KMS-11 (cell line): ENCODE data around the gene KRTAP20-3.

Experiments used
- H2AFZ ChIP-seq: fragments of 200-600 bp; sonication (generic); 2 replicates; pipeline ENCODE4 v1.6.1; 2016; ENCODE audit warnings: antibody characterized with exemption, mixed run types, low read depth
- H3K27ac ChIP-seq: fragments of 200-600 bp; sonication (generic); 2 replicates; pipeline ENCODE4 v1.6.1; 2016; ENCODE audit warnings: mild to moderate bottlenecking, mixed run types
- H3K27me3 ChIP-seq: fragments of 200-600 bp; sonication (generic); 2 replicates; pipeline ENCODE4 v1.6.1; 2017; ENCODE audit warnings: mild to moderate bottlenecking, low read depth, mixed run types, moderate library complexity; ENCODE audit not compliant: insufficient read depth
- H3K36me3 ChIP-seq: fragments of 200-600 bp; sonication (generic); 2 replicates; pipeline ENCODE4 v1.6.1; 2017; ENCODE audit warnings: mild to moderate bottlenecking, mixed run types; ENCODE audit not compliant: insufficient read depth
- H3K4me1 ChIP-seq: fragments of 200-600 bp; sonication (generic); 2 replicates; pipeline ENCODE4 v1.6.1; 2016; ENCODE audit warnings: mild to moderate bottlenecking, low read depth, mixed run types; ENCODE audit not compliant: poor library complexity, severe bottlenecking
- H3K4me2 ChIP-seq: fragments of 200-600 bp; sonication (generic); 2 replicates; pipeline ENCODE4 v1.7.0; 2016; ENCODE audit warnings: mild to moderate bottlenecking, mixed run types
- H3K4me3 ChIP-seq: fragments of 200-600 bp; sonication (generic); IDR thresholded peaks from 2 replicates; pipeline ENCODE4 v1.6.1; 2017; ENCODE audit warnings: low read depth, low read length, mixed read lengths; ENCODE audit not compliant: insufficient read depth
- H3K79me2 ChIP-seq: fragments of 200-600 bp; sonication (generic); 2 replicates; pipeline ENCODE4 v1.6.1; 2016; ENCODE audit warnings: low read depth, mixed run types; ENCODE audit not compliant: insufficient read depth
- H3K9ac ChIP-seq: fragments of 200-600 bp; sonication (generic); 2 replicates; pipeline ENCODE4 v1.6.1; 2016; ENCODE audit warnings: mild to moderate bottlenecking, mixed run types
- H4K20me1 ChIP-seq: fragments of 200-600 bp; sonication (generic); 2 replicates; pipeline ENCODE4 v1.6.1; 2016; ENCODE audit warnings: mild to moderate bottlenecking, mixed run types; ENCODE audit not compliant: insufficient read depth
- TF ChIP-seq, protein P1 (sequence below): fragments of 200-600 bp; sonication (generic); conservative IDR thresholded peaks from 2 replicates; pipeline ENCODE4 v1.6.1; 2017; ENCODE audit warnings: low read depth, mild to moderate bottlenecking, antibody characterized with exemption, low read length, moderate library complexity, mixed read lengths

The KRTAP20-3 gene

GRCh38 chr21:30646904-30647414 lies 4.3 kb downstream of the KRTAP20-3 start:
- H3K79me2 ChIP-seq: no peaks in the 10 kb centered on the region
- no peaks in the 10 kb centered on the region for H3K27me3 ChIP-seq
- H2AFZ ChIP-seq: no peak overlapping the region
- no peaks in the 10 kb centered on the region for H3K4me1 ChIP-seq
- no peak overlapping the region for H3K4me2 ChIP-seq
- TF ChIP-seq, protein P1, sequence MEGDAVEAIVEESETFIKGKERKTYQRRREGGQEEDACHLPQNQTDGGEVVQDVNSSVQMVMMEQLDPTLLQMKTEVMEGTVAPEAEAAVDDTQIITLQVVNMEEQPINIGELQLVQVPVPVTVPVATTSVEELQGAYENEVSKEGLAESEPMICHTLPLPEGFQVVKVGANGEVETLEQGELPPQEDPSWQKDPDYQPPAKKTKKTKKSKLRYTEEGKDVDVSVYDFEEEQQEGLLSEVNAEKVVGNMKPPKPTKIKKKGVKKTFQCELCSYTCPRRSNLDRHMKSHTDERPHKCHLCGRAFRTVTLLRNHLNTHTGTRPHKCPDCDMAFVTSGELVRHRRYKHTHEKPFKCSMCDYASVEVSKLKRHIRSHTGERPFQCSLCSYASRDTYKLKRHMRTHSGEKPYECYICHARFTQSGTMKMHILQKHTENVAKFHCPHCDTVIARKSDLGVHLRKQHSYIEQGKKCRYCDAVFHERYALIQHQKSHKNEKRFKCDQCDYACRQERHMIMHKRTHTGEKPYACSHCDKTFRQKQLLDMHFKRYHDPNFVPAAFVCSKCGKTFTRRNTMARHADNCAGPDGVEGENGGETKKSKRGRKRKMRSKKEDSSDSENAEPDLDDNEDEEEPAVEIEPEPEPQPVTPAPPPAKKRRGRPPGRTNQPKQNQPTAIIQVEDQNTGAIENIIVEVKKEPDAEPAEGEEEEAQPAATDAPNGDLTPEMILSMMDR: no peak
- no peak overlapping the region for H3K27ac ChIP-seq
- H3K9ac ChIP-seq: no peak overlapping the region
- no peaks in the 10 kb centered on the region for H3K36me3 ChIP-seq
- H4K20me1 ChIP-seq: no peaks in the 10 kb centered on the region
- H3K4me3 ChIP-seq: no peak overlapping the region

GRCh38 chr21:30652891-30653290 lies 10.2 kb downstream of the KRTAP20-3 start:
- TF ChIP-seq, protein P1: no peak
- Histone ChIP-seq H3K27ac (no peak overlapping the region), H3K79me2 (no peaks in the 10 kb centered on the region), H3K9ac (no peak overlapping the region), H3K4me1 (no peaks in the 10 kb centered on the region), H3K4me2 (no peak overlapping the region), H3K36me3 (no peaks in the 10 kb centered on the region), H4K20me1 (no peaks in the 10 kb centered on the region), H3K27me3 (no peaks in the 10 kb centered on the region), H3K4me3 (no peak overlapping the region), H2AFZ (no peak overlapping the region)

DNA sequence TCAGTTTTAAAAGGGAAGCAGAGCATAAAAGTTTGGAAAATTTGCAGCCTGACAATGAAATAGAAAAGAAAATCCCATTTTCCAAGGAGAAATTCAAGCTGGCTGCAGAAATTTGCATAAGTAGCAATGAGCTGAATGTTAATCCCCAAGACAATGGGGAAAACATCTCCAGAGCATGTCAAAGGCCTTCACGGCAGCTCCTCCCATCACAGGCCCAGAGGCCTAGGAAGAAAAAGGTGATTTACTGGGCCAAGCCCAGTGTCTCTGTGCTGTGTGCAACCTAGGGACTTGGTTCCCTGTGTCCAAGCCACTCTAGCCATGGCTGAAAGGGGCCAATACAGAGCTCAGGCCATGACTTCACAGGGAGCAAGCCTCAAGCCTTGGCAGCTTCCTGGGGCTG lies 26.1 kb downstream of the KRTAP20-3 start:
- H3K36me3 ChIP-seq: no peaks in the 10 kb centered on the region
- H3K4me2 ChIP-seq: no peak overlapping the region
- no peaks in the 10 kb centered on the region for H3K4me1 ChIP-seq
- TF ChIP-seq, protein P1: no peak
- no peaks in the 10 kb centered on the region for H3K79me2 ChIP-seq
- no peaks in the 10 kb centered on the region for H4K20me1 ChIP-seq
- H3K4me3 ChIP-seq: no peak overlapping the region
- H3K9ac ChIP-seq: no peak overlapping the region
- no peak overlapping the region for H3K27ac ChIP-seq
- H3K27me3 ChIP-seq: no peaks in the 10 kb centered on the region
- H2AFZ ChIP-seq: no peak overlapping the region

DNA sequence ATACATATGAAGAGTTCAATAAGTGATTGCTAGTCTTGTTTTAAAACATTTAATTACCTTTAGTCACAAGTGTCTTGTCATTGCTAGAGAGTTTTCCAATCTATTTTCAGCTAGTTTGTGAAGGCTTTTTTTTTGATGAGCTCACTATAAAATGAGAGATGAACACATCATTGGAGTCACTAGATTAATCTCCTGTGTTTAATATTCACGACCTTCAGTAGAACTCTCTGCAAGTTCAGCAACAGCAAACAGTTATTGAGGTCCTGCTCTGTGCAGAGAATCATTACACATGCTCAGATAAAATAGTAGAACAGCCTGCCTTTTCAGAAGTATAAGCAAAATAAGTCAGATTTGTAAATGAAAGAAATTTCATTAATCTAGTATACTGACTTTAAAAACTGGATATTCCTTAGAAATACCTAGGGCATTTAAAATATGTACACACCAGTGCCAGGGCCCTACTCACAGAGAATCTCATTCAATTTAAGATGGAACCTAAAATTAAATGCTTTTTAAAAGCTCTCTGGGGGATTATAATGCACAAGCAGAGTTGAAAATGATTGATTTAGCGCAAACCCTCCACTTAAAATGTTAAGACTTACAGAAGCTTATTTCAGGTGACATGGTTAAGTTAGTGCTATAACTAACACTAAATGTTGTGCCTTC lies 30.5 kb downstream of the KRTAP20-3 start:
- Histone ChIP-seq H2AFZ (no peak overlapping the region), H3K4me3 (no peak overlapping the region), H3K36me3 (no peaks in the 10 kb centered on the region), H3K79me2 (no peaks in the 10 kb centered on the region), H3K4me2 (no peak overlapping the region), H3K27ac (no peak overlapping the region), H3K4me1 (no peaks in the 10 kb centered on the region), H3K9ac (no peak overlapping the region), H3K27me3 (no peaks in the 10 kb centered on the region), H4K20me1 (no peaks in the 10 kb centered on the region)
- TF ChIP-seq, protein P1: no peak
